Measurements from ENCODE around the gene COL27A1. TPM values are rescaled to one million over a fixed set of nuclear protein-coding genes. Genes with fewer than 3 reads are reported as not detected.

COL27A1 gene
- total RNA-seq, 1 donor from 2014 or later: 6.4 TPM

- Histone ChIP-seq H3K27me3 (ENCODE audit: low read depth) (peaks cover 33% of the 10 kb centered on the region), H3K36me3 (no peaks in the 10 kb centered on the region), H3K4me3 (no peak overlapping the region), H3K9me3 (replicated peaks) (no peaks in the 10 kb centered on the region), H3K4me1 (peaks cover 25% of the 10 kb centered on the region), H3K27ac (replicated peaks) (no peak overlapping the region)
- intact Hi-C loops (cut with micrococcal nuclease): no loop called here
- DNase-seq: no peak
- TF ChIP-seq, protein P1, sequence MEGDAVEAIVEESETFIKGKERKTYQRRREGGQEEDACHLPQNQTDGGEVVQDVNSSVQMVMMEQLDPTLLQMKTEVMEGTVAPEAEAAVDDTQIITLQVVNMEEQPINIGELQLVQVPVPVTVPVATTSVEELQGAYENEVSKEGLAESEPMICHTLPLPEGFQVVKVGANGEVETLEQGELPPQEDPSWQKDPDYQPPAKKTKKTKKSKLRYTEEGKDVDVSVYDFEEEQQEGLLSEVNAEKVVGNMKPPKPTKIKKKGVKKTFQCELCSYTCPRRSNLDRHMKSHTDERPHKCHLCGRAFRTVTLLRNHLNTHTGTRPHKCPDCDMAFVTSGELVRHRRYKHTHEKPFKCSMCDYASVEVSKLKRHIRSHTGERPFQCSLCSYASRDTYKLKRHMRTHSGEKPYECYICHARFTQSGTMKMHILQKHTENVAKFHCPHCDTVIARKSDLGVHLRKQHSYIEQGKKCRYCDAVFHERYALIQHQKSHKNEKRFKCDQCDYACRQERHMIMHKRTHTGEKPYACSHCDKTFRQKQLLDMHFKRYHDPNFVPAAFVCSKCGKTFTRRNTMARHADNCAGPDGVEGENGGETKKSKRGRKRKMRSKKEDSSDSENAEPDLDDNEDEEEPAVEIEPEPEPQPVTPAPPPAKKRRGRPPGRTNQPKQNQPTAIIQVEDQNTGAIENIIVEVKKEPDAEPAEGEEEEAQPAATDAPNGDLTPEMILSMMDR (IDR thresholded peaks at IDR 0.05; ENCODE audit: borderline replicate concordance): no peak
Measured at GRCh38 chr9:114117614-114117995, 37.7 kb upstream of the COL27A1 start.

DNA sequence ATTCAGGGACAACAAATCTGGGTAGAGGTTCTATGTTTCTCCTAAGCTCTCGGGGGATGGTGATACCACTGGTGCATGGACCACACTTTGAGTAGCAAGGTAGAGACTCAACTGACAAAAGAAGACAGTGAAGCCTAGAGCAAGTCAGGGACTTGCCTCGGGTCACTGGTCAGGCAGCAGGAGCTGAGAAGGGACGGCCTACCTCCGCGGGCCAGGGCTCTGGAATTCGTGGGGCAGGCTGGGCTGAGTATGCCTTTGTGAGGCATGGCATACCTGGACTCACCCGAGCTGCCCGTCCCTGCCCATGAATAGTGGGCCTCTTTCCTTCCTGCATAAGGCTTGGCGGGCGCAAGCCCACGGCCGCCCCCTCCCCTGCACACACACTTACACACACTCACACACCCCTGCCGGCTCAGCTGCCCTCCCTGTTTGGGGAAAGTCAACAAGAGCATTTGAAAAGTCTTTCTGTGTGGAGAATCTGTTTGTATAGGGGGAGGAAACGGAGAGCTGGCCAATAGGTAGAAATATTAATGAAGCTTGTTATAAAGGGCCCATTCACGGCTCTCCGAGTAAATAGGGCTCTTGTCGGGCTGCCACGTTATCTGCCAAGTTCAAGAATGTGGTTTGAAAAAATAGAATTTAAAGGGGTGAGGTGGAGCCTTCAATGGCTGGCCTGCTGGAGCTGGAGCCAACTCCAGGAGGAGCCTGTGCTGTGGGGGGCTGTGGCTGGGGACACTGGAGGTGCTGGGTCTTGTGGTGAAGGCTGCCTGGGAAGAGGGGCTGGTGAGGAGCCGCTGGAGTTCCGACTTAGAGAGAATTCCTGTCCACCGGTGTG, 37.1 kb upstream of the COL27A1 start:
- H3K27ac ChIP-seq (replicated peaks): no peak overlapping the region
- H3K9me3 ChIP-seq (replicated peaks): no peaks in the 10 kb centered on the region
- no peak for DNase-seq
- no peak overlapping the region for H3K4me3 ChIP-seq
- intact Hi-C loops (cut with micrococcal nuclease): no loop called here
- TF ChIP-seq, protein P1 (IDR thresholded peaks at IDR 0.05; ENCODE audit: borderline replicate concordance): no peak
- H3K4me1 ChIP-seq: peaks cover 19% of the 10 kb centered on the region
- H3K36me3 ChIP-seq: no peaks in the 10 kb centered on the region
- H3K27me3 ChIP-seq (ENCODE audit: low read depth): peaks cover 33% of the 10 kb centered on the region

- Histone ChIP-seq H3K4me1 (peaks cover 15% of the 10 kb centered on the region), H3K9me3 (replicated peaks) (no peaks in the 10 kb centered on the region), H3K27ac (replicated peaks) (no peak overlapping the region), H3K4me3 (no peak overlapping the region), H3K36me3 (no peaks in the 10 kb centered on the region), H3K27me3 (ENCODE audit: low read depth) (peaks cover 22% of the 10 kb centered on the region)
- TF ChIP-seq, protein P1 (IDR thresholded peaks at IDR 0.05; ENCODE audit: borderline replicate concordance): no peak
- intact Hi-C loops (cut with micrococcal nuclease): no loop called here
- DNase-seq: no peak
Measured at GRCh38 chr9:114119242-114120191, 35.8 kb upstream of the COL27A1 start.

GRCh38 chr9:114120192-114121014, 34.9 kb upstream of the COL27A1 start:
- no peak overlapping the region for H3K27ac ChIP-seq (replicated peaks)
- DNase-seq: no peak
- intact Hi-C loops (cut with micrococcal nuclease): no loop called here

More at GRCh38 chr9:114120192-114121014, 34.9 kb upstream of the COL27A1 start:
- H3K27me3 ChIP-seq (ENCODE audit: low read depth): peaks cover 22% of the 10 kb centered on the region
- TF ChIP-seq, protein P1 (IDR thresholded peaks at IDR 0.05; ENCODE audit: borderline replicate concordance): no peak
- H3K9me3 ChIP-seq (replicated peaks): no peaks in the 10 kb centered on the region
- H3K4me3 ChIP-seq: no peak overlapping the region
- no peaks in the 10 kb centered on the region for H3K36me3 ChIP-seq
- peaks cover 20% of the 10 kb centered on the region for H3K4me1 ChIP-seq
